Mammary epithelial cell (primary cell): ENCODE results near the gene SIGLEC7.

ENCODE experiments used
- EZH2 ChIP-seq: IDR thresholded peaks from 2 replicates; pipeline ENCODE4 v1.6.1; 2012; ENCODE audit warnings: low read length, inconsistent platforms, borderline replicate concordance
- TF ChIP-seq, protein P1 (sequence below), 2 donors: IDR thresholded peaks in 1 of 2; conservative IDR thresholded peaks in 1 of 2; 2 replicates each; pipeline ENCODE4 v1.5.1; 2011 to 2012; ENCODE audit warnings: inconsistent platforms in 2 of 2, low read length in 2 of 2, mild to moderate bottlenecking in 2 of 2, control low read depth in 1 of 2, low read depth in 1 of 2; ENCODE audit not compliant: insufficient read depth in 1 of 2; ENCODE audit errors: extremely low read depth in 1 of 2

DNA sequence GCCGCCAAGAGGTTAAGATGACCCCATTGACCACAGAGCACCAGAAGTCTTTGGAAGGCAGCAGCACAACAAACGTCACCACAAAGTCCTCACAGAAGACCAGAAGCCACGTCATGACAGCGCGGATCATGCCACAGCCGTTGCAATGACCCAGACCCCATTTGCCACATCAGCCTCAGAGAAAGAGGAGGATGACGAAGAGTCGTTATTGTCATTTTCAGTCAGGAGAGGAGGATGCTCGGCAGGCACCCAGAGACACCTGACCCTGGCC, 53.1 kb downstream of the SIGLEC7 start:
- TF ChIP-seq, protein P1, sequence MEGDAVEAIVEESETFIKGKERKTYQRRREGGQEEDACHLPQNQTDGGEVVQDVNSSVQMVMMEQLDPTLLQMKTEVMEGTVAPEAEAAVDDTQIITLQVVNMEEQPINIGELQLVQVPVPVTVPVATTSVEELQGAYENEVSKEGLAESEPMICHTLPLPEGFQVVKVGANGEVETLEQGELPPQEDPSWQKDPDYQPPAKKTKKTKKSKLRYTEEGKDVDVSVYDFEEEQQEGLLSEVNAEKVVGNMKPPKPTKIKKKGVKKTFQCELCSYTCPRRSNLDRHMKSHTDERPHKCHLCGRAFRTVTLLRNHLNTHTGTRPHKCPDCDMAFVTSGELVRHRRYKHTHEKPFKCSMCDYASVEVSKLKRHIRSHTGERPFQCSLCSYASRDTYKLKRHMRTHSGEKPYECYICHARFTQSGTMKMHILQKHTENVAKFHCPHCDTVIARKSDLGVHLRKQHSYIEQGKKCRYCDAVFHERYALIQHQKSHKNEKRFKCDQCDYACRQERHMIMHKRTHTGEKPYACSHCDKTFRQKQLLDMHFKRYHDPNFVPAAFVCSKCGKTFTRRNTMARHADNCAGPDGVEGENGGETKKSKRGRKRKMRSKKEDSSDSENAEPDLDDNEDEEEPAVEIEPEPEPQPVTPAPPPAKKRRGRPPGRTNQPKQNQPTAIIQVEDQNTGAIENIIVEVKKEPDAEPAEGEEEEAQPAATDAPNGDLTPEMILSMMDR (conservative IDR thresholded peaks at IDR 0.05 in 1 of 2, IDR thresholded peaks at IDR 0.05 in 1 of 2; ENCODE audit: extremely low read depth in 1 of 2, insufficient read depth in 1 of 2, low read depth in 1 of 2, low read length in 2 of 2) = no peak
- no peak for TF ChIP-seq EZH2
